Measurements from ENCODE around the gene AP3S2.

- no peak for TF ChIP-seq EZH2 (IDR thresholded peaks at IDR 0.05; ENCODE audit: borderline replicate concordance, insufficient read depth, low read depth, low read length, poor library complexity, severe bottlenecking)
- TF ChIP-seq, protein P1, sequence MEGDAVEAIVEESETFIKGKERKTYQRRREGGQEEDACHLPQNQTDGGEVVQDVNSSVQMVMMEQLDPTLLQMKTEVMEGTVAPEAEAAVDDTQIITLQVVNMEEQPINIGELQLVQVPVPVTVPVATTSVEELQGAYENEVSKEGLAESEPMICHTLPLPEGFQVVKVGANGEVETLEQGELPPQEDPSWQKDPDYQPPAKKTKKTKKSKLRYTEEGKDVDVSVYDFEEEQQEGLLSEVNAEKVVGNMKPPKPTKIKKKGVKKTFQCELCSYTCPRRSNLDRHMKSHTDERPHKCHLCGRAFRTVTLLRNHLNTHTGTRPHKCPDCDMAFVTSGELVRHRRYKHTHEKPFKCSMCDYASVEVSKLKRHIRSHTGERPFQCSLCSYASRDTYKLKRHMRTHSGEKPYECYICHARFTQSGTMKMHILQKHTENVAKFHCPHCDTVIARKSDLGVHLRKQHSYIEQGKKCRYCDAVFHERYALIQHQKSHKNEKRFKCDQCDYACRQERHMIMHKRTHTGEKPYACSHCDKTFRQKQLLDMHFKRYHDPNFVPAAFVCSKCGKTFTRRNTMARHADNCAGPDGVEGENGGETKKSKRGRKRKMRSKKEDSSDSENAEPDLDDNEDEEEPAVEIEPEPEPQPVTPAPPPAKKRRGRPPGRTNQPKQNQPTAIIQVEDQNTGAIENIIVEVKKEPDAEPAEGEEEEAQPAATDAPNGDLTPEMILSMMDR (IDR thresholded peaks at IDR 0.05): no peak
Measured at GRCh38 chr15:89825271-89825940, 68.4 kb downstream of the AP3S2 start.

Data from B cell (primary cell).